Coronary artery (tissue), 2 donors: ENCODE data around the gene GLRB.

Experiments
- DNase-seq: peaks from one replicate; pipeline ENCODE4 v3.0.0-alpha.2; 2017; ENCODE audit warnings: low spot score
- H3K27ac ChIP-seq, 2 donors: fragments of 200-600 bp; sonication (generic); one replicate each; pipeline ENCODE4 v1.5.1; 2016 to 2019
- H3K4me3 ChIP-seq: fragments of 200-600 bp; sonication (generic); 2 replicates; pipeline ENCODE4 v1.5.1; 2016; ENCODE audit warnings: mild to moderate bottlenecking, moderate library complexity
- CTCF ChIP-seq: fragments of 200-600 bp; sonication (generic); IDR thresholded peaks from one replicate; pipeline ENCODE4 v1.5.1; 2019; ENCODE audit warnings: antibody characterized with exemption

Gene GLRB

GRCh38 chr4:157127571-157127970 is 51.6 kb downstream of the GLRB start:
- no peak for TF ChIP-seq CTCF
- no peak for DNase-seq
- Histone ChIP-seq H3K27ac (no peak overlapping the region), H3K4me3 (no peak overlapping the region)

GRCh38 chr4:157128395-157128794 is 52.4 kb downstream of the GLRB start:
- H3K4me3 ChIP-seq: no peak overlapping the region
- no peak overlapping the region for H3K27ac ChIP-seq
- no peak for TF ChIP-seq CTCF
- DNase-seq: no peak

GRCh38 chr4:157141976-157142375 is 66.0 kb downstream of the GLRB start:
- TF ChIP-seq CTCF: no peak
- Histone ChIP-seq H3K4me3 (no peak overlapping the region), H3K27ac (no peak overlapping the region)
- DNase-seq: no peak

- DNase-seq: no peak
- no peak for TF ChIP-seq CTCF
- no peak overlapping the region for H3K4me3 ChIP-seq
Observed at GRCh38 chr4:157143369-157143768, 67.4 kb downstream of the GLRB start.

GRCh38 chr4:157151711-157152110 is 75.8 kb downstream of the GLRB start:
- Histone ChIP-seq H3K27ac (no peak overlapping the region), H3K4me3 (no peak overlapping the region)
- DNase-seq: no peak
- TF ChIP-seq CTCF: no peak

More at GRCh38 chr4:157143369-157143768, 67.4 kb downstream of the GLRB start:
- H3K27ac ChIP-seq: no peak overlapping the region

DNA sequence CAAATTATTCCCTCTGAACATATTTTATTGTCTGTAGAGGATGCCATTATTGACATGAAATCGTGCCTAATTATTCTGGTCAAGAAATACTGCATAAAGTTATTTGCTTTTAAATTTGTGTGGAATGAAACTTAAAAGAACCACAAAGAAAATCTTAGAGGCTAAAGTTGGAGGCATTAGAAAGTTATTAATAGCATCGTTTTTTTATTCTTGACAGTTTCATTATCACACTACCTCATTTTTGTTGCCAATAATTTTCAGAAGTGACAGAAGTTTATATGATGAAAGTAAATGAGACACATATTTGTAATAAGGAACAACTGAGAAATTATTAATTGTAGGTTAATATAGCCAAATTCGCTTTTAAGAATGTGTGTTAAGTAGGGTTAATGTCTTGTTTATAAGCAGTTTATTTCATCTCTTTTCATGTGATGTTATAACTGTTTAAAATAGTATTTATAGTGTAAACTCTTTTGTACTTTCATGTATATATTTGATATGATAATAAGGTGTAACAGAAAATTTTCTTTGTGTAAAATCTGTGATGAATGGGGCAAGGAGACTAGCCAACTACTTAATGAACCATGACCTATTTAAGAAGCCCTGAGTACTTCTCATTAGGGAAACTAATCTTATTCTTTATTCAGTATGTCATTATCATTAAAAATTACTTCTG is 90.1 kb downstream of the GLRB start:
- Histone ChIP-seq H3K4me3 (no peak overlapping the region), H3K27ac (no peak overlapping the region)
- DNase-seq: no peak
- no peak for TF ChIP-seq CTCF

GRCh38 chr4:157170321-157170720 is 94.4 kb downstream of the GLRB start:
- TF ChIP-seq CTCF: no peak
- H3K27ac ChIP-seq: no peak overlapping the region
- no peak overlapping the region for H3K4me3 ChIP-seq
- DNase-seq: no peak
